ENCODE results near the gene CD180.

The CD180 gene

GRCh38 chr5:67190410-67190809, 6.2 kb downstream of the CD180 start:
- no peak overlapping the region for H3K4me3 ChIP-seq (ENCODE audit: low read depth, low read length)
- no peak for DNase-seq (ENCODE audit: low read depth)
- no peak for TF ChIP-seq CTCF (IDR thresholded peaks at IDR 0.05; ENCODE audit: control insufficient read depth, extremely low read depth, insufficient read depth)

- no peak overlapping the region for H3K4me3 ChIP-seq (ENCODE audit: low read depth, low read length)
- DNase-seq (ENCODE audit: low read depth): no peak
- no peak for TF ChIP-seq CTCF (IDR thresholded peaks at IDR 0.05; ENCODE audit: control insufficient read depth, extremely low read depth, insufficient read depth)
Measured at GRCh38 chr5:67189931-67190330, 6.7 kb downstream of the CD180 start.

DNA sequence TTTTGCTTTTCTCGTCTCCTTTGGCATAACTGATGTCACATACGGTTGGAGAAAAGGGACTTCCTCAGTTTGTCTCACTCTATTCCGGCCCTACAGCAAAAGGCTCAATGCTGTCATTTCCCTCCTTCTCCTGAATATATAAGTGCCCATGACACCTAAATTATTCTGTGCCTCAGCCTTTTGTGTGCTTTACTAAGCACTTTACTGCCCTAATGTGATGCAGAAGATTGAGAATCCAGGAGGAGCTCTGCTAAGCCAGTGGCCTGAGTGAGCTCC, 7.6 kb downstream of the CD180 start:
- H3K4me3 ChIP-seq (ENCODE audit: low read depth, low read length): no peak overlapping the region
- no peak for TF ChIP-seq CTCF (IDR thresholded peaks at IDR 0.05; ENCODE audit: control insufficient read depth, extremely low read depth, insufficient read depth)
- DNase-seq (ENCODE audit: low read depth): no peak

DNA sequence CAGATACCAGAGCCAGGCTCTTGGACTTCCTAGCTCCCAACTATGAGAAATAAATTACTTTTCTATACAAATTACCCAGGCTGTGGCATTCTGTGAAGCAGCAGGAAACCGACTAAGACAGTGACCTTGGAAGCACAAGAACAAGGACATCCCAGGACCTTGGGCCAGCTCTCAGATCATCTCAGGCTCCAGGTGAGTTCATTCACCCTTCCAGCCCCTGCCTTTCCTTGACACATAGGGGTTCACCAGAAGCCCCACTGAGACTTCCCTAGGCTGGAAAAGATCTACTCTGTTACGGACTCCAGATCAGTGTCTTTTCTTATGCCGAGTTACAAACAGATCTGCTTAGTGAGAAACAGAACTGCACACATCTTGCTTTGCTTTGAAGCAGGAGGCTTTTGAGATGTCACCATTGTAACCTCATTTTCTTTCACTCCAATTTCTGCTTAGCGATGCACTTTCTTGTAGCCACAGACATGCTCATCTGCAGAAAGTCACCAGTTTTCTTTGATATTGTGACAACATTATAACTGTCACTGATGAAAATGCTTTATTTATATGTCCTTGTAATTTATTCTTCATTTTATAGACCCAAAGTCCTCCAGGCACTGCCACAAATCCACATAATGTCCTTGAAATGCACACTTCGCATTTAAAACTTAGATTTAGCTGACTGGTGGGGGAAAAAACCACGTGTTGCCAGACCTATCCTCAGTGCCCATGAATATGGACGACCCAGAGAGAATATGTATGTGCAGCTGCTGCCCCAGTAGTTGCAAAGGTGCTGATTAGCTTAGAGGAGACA, 8.1 kb downstream of the CD180 start:
- H3K4me3 ChIP-seq (ENCODE audit: low read depth, low read length): no peak overlapping the region
- no peak for DNase-seq (ENCODE audit: low read depth)
- TF ChIP-seq CTCF (IDR thresholded peaks at IDR 0.05; ENCODE audit: control insufficient read depth, extremely low read depth, insufficient read depth): no peak

GRCh38 chr5:67187006-67187715, 9.4 kb downstream of the CD180 start:
- no peak for DNase-seq (ENCODE audit: low read depth)
- no peak for TF ChIP-seq CTCF (IDR thresholded peaks at IDR 0.05; ENCODE audit: control insufficient read depth, extremely low read depth, insufficient read depth)
- no peak overlapping the region for H3K4me3 ChIP-seq (ENCODE audit: low read depth, low read length)

DNA sequence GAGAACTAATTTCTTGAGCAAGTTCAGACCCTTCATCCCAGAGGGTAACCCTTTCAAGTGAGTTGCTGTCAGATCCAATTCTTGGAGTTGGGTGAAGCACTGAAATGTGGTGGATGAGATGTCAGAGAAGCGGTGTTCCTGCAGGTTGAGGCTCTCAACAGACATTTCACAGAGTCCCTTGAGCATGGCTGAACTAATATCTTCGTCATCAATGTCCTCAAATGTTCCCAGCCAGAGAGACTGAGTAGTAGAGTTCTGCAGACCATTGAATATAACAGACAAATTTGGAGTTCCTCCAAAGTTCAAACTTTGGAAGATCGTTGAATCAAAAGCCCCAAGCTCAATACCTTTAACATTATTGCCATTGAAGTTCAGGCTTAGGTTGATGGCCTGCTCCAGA, 12.7 kb downstream of the CD180 start:
- no peak for DNase-seq (ENCODE audit: low read depth)
- H3K4me3 ChIP-seq (ENCODE audit: low read depth, low read length): no peak overlapping the region
- no peak for TF ChIP-seq CTCF (IDR thresholded peaks at IDR 0.05; ENCODE audit: control insufficient read depth, extremely low read depth, insufficient read depth)
